NCI-H128 (cell line): ENCODE results near the gene GADD45B.
"Not testable (repeated sequence)": the region's sequence is repeated elsewhere in the genome, so short reads cannot be mapped to it uniquely, and the experiment has no call there.

Source experiments
- DNase-seq: peaks from one replicate; lab custom pipeline; 2025; ENCODE audit not compliant: unreplicated experiment; lab: John Stamatoyannopoulos, UW

Gene GADD45B

DNA sequence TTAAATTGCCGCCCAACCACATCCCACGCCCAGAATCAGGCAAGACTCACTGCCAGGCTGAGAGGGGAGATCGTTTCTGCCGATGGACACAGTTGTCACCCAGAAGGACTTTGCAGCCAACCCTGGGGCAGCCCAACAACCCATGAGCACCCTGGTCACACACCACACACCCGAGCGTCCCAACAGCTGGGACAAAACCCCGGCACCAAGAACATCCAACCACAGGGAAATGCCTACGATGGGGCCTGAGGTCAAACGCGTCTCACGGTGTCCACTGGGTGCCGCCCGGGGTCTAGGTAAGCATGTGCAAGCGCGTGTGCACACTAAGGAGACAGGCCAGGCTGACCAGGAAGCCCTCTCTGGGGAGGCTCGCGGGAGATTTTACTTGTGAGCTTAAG lies 32.1 kb upstream of the GADD45B start:
- no peak for DNase-seq

- no peak for DNase-seq
Observed at GRCh38 chr19:2444251-2445002, 31.5 kb upstream of the GADD45B start.

DNA sequence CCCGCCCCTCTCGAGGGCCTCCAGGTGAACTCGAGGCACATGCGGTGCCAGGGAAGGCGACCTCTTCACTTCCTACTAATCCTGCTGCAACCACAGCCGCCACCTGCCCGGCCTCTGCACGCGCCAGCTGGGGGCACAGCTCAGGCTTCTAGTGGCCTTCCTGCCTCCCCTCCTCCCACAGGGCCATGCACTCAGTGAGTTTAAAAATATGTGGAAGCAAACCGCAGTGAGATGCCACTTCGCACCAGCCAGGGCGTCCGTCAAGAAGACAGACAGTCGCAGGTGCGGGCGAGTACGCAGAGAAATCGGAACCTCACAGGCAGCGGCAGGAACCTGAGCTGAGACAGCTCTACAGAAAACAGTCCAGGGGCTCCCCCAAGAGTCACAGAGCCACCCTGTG lies 29.5 kb upstream of the GADD45B start:
- DNase-seq: peak; percentile 72

DNA sequence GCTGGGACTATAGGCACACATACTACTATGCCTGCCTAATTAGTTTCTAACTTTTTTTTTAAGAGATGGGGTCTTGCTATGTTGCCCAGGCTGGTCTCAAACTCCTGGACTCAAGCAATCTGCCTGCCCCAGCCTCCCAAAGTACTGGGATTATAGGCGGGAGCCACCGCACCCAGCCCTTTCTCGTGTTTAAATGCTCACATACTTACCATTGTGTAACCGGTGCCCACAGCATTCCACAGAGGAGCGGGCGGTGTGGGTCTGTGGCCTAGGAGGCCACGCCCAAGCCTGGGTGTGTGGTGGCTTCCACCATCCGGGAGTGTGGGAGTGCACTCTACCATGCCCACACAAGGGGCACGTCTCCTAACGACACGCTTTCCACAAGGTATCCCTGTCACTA lies 26.9 kb upstream of the GADD45B start:
- DNase-seq: no peak

DNA sequence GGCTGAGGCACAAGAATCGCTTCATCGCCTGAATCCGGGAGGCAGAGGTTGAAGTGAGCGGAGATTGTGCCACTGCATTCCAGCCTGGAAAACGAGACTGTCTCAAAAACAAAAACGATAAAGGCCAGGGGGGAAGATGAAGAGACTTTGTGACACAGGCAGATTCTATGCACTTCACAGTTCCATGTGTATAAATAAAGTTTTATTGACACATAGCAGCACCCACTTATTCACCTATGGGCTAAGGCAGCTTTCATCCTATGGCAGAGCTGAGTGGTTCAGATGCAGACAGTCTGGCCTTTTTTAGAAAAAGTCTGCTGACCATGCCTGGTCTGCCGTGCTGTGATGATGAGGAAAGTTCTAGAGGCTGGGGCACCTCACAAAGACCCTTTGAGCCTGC lies 24.8 kb upstream of the GADD45B start:
- no peak for DNase-seq

DNA sequence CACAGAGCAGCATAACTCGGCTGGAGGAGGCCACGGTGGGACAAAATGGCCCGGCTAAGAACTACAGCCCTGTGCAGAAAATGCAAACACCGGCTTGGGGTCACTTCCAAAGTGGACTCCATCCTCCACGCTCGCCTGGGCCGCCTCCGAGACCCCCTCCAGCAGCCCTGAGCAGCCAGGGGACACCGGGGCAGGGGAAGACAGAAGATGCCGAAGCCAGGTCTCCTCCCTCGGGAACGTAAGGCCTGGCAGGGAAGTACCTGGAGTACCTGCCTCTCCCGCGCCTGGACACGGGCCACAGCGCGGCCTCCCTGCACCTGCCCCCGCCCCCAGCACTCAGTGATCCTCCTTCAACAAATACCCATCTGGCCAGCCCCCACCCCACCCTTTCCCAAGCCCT lies 24.2 kb upstream of the GADD45B start:
- DNase-seq: no peak

DNA sequence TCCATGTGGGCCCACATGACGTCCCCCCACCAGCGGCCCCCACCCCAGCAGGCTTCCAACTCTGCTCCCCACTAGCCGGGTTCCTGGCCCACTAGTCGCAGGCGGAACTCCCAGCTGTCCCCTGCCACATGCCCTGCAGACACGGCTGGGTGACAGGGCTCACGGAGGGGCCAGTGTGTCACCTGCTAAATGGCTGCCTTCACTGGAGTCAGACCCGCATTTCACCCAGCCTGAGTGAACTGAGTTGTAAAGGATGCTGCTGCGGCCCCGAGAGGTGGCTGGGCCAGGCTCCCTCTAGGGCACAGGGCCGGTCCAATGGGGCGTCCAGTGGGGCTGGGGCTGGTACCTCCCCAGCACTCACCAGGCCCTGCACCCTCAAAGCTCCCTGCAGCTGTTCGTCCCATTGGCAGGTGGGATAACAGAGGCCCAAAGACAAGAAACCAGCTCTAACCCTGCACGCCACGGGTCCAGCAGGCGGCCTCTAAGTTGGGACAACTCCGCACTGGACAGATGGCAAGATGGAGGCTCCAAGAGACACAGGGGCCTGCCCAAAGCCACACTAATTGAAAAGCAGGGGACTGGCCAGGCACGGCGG lies 22.4 kb upstream of the GADD45B start:
- DNase-seq: no peak

- DNase-seq: no peak
Observed at GRCh38 chr19:2454199-2454961, 21.5 kb upstream of the GADD45B start.

- no peak for DNase-seq
Observed at GRCh38 chr19:2454962-2455850, 20.7 kb upstream of the GADD45B start.

DNA sequence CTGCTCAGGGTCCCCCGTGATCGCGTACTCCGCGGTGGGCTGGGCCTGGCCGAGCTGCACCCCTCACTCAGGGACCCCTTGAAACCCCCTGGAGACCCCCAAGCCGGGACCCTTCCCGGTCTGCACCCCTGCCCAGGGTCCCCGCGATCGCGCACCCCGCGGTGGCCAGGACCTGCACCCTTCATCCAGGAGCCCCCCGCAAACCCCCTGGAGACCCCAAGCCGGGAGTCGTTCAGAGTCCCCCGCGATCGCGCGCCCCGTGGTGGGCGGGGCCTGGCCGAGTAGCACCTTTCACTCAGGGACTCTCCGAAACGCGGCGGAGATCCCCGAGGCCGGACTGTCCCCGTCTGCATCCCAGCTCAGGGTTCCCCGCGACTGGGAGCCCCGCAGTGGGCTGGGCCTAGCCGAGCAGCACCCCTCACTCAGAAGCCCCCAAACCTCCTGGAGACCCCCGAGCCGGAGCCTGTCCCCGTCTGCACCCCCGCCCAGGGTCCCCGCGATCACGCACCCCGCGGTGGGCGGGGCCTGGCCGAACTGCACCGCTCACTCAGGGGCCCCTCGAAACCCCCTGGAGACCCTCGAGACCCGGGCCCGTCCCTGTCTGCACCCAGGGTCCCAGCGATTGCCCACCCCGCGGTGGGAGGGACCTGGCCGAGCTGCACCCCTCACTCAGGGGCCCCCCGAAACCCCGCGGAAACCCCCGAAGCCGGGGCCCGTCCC lies 19.9 kb upstream of the GADD45B start:
- DNase-seq: no peak

DNA sequence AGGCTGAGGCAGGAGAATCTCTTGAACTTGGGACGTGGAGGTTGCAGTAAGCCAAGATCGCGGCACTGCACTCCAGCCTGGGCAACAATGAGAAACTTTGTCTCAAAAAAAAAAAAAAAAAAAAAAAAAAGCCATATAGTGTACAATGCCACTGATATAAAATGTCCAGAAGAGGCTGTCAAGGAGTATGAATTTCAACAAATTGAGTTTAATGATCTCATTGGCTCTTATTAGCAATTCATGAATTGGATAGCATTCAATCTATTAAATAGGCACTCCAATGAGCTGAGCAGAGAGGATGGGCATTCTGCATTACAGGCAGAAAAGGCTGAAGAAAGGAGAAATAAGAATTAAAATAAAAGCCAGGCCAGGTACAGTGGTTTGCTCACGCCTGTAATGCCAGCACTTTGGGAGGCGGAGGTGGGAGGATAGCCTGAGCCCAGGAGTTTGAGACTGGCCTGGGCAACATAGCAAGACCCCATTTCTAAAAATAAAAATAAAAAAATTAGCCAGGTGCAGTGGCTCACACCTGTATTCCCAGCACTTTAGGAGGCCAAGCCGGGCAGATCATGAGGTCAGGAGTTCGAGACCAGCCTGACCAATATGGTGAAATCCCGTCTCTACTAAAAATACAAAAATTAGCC lies 18.4 kb upstream of the GADD45B start:
- no peak for DNase-seq

GRCh38 chr19:2458054-2458453 lies 17.9 kb upstream of the GADD45B start:
- no peak for DNase-seq

- not testable (repeated sequence) for DNase-seq
Observed at GRCh38 chr19:2458776-2459175, 17.2 kb upstream of the GADD45B start.

DNA sequence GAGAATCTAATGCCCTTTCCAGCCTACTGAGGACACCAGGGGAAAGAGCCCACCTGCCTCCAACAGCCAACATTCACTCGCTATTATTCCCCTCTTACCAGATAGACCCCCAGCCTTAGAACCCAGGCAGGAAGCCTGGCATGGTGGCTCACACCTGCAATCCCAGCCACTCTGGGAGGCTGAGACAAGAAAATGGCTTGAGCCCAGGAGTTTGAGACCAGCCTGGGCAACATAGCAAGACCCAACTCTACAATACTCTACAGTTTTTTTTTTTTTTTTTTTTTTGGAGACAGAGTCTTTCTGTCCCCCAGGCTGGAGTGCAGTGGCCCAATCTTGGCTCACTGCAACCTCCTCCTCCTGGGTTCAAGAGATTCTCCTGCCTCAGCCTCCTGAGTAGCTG lies 15.7 kb upstream of the GADD45B start:
- no peak for DNase-seq

- DNase-seq: no peak
Observed at GRCh38 chr19:2461751-2462634, 13.9 kb upstream of the GADD45B start.

DNA sequence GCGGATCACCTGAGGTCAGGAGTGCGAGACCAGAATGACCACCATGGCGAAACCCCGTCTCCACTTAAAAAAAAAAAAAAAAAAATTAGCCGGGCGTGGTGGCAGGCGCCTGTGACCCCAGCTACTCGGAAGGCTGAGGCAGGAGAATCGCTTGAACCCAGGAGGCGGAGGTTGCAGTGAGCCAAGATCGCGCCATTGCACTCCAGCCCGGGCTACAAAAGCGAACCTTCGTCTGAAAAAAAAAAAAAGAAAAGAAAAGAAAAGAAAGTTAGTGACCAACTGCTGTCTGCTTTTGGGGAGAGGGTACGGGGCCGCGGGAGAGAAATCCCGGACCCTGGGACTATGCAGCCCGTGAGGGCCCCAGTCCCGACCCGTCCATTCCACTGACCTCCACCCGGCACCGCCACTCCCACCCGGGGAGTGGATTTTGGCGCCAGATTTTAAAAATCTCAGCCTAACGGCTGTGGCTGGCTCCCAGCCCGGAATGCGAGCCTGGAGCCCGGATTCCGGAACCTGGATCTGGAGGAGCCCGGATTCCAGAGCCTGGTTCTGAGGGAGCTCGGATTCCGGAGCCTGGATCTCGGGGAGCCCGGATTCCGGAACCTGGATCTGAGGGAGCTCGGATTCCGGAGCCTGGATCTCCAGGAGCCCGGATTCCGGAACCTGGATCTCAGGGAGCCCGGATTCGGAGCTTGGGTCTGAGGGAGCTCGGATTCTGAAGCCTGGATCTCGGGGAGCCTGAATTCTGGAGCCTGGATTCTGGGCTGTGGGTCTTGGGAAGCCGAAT lies 13.1 kb upstream of the GADD45B start:
- DNase-seq: no peak

DNA sequence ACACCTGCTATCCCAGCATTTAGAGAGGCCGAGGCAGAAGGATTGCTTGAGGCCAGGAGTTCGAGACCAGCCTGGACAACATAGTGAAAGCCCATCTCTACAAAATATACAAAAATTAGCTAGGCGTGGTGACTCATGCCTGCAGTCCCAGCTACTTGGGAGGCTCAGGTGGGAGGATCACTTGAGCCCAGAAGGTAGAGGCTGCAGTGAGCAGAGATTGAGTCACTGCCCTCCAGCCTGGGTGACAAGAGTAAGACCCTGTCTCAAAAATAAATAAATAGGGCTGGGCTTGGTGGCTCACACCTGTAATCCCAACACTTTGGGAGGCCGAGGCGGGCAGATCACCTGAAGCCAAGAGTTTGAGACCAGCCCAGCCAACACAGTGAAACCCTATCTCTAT lies 12.2 kb upstream of the GADD45B start:
- not testable (repeated sequence) for DNase-seq

- DNase-seq: no peak
Observed at GRCh38 chr19:2464389-2464788, 11.5 kb upstream of the GADD45B start.
